HG03097 (cell line): Measurements from ENCODE around the gene SELENOT.

Experiments
- ATAC-seq: cut with Tn5 transposase; IDR thresholded peaks from one replicate; pipeline ENCODE4 v1.9.1; 2021; ENCODE audit not compliant: unreplicated experiment, low FRiP score

Gene SELENOT

DNA sequence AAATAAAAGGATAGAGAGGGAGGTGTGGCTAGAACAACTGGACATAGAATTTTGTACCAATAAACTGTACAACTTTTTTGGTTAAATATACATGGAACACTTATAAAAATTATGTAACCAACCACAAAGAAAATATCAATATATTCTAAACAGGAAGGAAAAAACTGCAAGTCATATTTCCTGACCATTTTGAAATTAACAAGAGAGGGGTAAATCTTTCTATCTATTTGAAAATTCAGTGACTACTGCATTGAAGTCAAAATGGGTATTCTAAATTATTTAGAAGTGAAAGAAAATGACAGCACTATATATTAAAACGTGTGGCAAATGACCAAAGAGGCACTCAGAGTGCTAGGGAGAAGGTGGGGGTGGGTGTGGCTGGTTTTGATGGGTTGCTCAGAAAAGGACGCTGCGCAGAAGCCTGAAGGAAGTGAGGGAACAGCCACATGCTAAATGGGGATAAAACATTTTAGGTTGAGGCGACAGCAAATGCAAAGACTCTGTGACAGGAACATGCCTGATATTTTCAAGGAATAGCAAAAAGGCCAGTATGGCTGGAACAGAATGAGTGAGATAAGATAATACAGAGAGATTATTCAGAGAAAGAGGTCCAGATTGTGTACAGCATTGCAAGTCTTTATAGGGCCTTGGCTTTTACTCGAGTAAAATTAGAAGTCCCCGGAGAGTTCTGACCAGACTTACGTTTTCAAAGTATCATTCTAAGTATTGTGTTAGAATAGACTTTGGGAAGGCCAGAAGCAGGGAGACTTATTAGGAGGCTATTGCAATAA is 59.5 kb downstream of the SELENOT start:
- ATAC-seq, result no peak

DNA sequence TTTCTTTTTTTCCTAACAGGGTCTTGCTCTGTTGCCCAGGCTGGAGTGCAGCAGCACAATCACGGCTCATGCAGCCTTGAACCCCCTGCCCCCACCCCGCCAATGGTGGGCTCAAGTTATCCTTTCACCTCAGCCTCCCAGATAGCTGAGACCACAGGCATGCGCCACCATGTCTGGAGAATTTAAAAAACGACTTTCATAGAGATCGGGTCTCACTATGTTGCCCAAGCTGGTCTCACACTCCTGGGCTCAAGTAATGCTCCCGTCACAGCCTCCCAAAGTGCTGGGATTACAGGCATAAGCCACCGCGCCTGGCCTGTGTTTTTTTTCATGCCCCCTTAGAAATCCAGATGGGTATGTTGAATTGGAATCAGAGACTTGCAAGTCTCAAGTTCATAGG is 60.3 kb downstream of the SELENOT start:
- no peak for ATAC-seq

DNA sequence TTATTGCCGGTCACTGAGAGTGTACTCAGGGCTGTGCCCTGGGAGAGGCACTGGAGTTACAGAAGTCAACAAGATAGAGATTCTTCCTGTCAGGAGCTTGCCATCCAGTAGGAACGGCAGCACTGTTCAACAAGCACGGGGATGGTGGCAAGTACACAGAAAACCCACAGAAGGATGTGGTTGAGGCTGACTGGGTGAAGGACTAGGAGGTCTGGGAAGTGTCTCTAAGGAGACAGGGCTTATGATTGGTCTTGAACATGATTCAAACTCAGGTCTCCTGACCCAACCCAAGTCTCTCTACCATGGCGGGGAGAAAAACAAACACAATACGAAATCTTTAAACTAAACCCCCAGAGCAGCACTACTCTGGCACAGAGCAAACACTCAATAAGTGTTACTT is 63.0 kb downstream of the SELENOT start:
- no peak for ATAC-seq

DNA sequence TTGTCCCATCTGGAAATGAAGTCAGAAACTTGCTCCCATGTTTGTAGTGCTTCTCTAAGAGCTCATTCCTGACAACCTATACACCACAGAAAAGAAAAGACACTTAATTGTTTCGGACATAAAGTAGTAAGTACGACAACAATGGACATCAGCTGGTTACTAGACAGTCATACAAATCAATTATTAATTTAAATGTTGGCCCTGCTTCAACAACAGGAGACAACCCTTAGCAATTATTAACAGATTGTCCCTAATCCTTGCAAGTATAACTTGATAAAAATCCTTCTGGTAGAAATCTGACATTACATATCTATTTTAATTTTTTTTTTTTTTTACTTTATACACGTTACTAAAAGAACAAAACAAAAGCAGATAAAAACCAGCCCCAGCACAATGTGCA is 70.8 kb downstream of the SELENOT start:
- ATAC-seq, result no peak

GRCh38 chr3:150675587-150675986 is 72.5 kb downstream of the SELENOT start:
- ATAC-seq, result no peak
